Activated CD8-positive, alpha-beta memory T cell treated with anti-CD3 and anti-CD28 coated beads for 1 hour (primary cell): ENCODE results near the gene ZNF33A.
"Not testable (repeated sequence)": the region's sequence is repeated elsewhere in the genome, so short reads cannot be mapped to it uniquely, and the experiment has no call there.

Source experiments
- DNase-seq, 2 donors: peaks; one replicate each; pipeline ENCODE4 v3.0.0-alpha.2; 2020; ENCODE audit warnings: low read depth in 1 of 2; ENCODE audit errors: extremely low read depth in 1 of 2

The ZNF33A gene

GRCh38 chr10:38043516-38043915, 33.0 kb downstream of the ZNF33A start:
- no peak for DNase-seq

- DNase-seq: no peak
Measured at GRCh38 chr10:38045129-38045528, 34.7 kb downstream of the ZNF33A start.

GRCh38 chr10:38047666-38048065, 37.2 kb downstream of the ZNF33A start:
- no peak for DNase-seq

DNA sequence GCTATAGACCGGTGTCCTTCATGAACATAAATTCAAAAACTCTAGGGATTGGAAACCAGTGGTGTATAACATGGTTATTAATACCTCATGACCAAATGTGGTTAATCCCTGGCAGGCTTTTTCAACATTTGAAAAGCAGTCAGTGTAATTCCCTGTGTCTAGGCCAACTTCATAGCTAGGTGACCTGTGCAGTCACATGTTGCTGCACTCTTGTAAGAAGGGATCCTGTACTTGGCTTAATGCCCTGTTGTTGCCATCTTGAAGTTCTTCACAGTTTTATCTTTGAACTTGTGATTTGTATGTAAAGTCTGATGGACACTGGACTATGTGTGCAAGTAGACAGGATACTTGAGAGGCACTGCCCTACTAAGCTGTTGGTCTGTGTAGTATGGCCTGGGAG, 39.7 kb downstream of the ZNF33A start:
- DNase-seq: no peak

DNA sequence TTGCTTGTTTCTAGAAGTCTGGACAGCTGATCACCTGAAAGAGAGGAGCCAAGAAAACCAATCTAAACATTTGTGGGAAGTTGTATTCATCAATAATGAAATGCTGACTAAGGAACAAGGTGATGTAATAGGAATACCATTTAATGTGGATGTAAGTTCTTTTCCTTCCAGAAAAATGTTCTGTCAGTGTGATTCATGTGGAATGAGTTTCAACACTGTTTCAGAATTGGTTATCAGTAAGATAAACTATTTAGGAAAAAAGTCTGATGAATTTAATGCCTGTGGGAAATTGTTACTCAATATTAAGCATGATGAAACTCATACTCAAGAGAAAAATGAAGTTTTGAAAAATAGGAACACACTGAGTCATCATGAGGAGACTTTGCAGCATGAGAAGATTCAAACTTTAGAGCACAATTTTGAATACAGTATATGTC, 43.9 kb downstream of the ZNF33A start:
- no peak for DNase-seq

DNA sequence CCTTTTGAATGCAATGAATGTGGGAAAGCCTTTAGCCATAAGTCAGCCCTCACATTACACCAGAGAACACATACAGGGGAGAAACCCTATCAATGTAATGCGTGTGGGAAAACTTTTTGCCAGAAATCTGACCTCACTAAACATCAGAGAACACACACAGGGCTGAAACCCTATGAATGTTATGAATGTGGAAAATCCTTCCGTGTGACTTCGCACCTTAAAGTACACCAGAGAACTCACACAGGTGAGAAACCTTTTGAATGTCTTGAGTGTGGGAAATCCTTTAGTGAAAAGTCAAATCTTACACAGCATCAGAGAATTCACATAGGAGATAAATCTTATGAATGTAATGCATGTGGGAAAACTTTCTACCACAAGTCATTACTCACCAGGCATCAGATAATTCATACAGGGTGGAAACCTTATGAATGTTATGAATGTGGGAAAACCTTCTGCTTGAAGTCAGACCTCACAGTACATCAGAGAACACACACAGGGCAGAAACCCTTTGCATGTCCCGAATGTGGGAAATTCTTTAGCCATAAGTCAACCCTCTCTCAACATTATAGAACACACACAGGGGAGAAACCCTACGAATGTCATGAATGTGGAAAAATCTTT, 44.9 kb downstream of the ZNF33A start:
- not testable (repeated sequence) for DNase-seq

DNA sequence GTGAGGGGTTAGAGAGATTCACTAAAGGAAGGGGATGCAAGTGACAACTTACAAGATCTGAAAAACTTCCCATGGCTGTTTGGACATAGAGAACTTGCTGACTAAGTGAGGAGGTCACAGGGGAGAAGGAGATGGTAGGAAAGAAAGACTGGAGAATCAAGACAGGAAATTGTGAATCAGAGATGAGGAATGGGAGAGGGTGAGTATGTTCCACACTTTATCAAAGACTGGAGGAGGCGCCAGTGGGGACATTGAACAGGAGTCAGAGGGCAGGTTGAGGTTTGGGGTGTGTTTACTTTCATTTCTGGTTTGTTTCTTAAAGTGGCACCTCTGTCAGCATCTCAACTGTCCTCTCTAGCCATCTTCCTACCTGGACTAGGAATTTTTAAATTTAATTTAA, 59.2 kb downstream of the ZNF33A start:
- not testable (repeated sequence) for DNase-seq

GRCh38 chr10:38070501-38070900, 60.0 kb downstream of the ZNF33A start:
- DNase-seq: no peak

DNA sequence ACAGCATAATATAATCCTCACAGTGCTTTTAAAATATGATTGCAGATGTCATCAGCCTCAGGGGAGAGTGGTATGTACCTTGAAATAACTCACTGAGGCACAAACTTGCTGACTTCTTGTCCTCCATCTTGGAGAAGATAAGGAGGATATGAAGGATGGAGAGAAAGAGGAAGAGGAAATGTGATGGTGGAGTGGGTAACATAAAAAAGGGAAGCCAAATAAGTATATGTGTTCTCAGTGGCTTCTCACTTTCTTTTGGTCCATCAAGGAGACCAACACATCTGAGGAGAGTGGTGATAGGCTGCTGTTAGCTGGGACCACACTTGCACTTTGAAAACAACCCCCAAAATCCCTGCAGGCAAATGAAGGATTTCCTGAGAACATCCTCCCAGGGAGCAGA, 62.1 kb downstream of the ZNF33A start:
- DNase-seq: no peak

DNA sequence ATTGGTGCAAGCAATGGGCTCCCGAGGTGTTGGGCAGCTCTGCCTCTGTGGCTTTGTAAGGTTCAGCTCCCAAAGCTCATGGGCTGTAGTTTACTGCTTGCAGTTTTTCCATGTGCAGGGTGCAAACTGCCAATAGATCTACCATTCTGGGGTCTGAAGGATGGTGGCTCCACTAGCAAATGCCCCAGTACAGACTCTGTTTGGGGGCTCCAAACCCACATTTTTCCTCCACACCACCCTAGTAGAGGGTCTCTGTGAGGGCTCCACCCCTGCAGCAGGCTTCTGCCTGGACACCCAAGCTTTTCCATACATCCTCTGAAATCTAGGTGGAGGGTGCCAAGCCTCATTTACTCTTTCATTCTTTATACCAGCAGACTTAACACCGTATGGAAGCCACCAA, 66.2 kb downstream of the ZNF33A start:
- DNase-seq: no peak

- not testable (repeated sequence) for DNase-seq
Measured at GRCh38 chr10:38093318-38093717, 82.8 kb downstream of the ZNF33A start.

DNA sequence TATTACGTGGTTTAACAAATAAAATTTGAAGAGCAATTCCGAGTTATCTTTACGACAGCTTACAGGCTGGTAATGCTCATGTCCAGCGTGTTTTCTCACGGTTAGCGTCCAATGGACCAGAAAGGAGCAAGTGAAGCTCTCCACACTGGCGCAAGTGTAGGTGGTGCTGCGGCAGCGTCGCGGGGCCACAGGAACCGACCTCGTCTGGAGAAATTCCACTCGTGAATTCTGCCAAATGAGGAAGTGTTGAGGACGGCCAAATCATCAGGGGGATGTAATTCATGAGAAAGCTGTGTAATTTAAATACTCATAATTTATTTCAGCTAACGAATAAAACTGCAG, 83.3 kb downstream of the ZNF33A start:
- no peak for DNase-seq

- DNase-seq: peak; percentile 77 to 79
Measured at GRCh38 chr10:38094158-38094926, 83.9 kb downstream of the ZNF33A start, which contains the start of gene ZNF37A. Gene ZNF37A (plus strand): TSS chr10:38094337. CDS start chr10:38096618, 2,281 bp downstream.

- no peak for DNase-seq
Measured at GRCh38 chr10:38094927-38095574, 84.6 kb downstream of the ZNF33A start.

GRCh38 chr10:38102880-38103279, 92.4 kb downstream of the ZNF33A start:
- DNase-seq: no peak

GRCh38 chr10:38103756-38104155, 93.3 kb downstream of the ZNF33A start:
- no peak for DNase-seq

DNA sequence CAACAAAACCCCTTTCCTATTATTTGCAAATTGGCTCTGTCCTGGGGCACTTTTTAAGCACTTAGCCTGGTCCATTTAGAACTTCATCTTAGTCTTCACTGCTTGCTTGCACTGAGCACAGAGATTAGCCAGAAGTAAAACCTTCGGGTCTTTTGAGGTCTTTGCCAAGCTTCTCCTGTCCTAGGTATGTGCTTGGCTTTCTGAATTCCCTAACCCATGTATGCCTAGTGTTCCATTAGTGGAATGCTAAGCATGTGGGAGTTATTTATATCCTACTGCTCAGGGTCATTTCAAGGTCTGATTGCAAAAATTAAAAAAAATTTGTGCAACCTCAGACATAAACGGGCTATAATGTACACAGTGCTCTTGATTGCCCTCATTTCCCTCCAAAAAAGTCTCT, 101.7 kb downstream of the ZNF33A start:
- no peak for DNase-seq
